ENCODE data around the gene ETV3.

The ETV3 gene

GRCh38 chr1:157114183-157115121 is 23.7 kb downstream of the ETV3 start:
- in situ Hi-C loops (cut with MboI; ENCODE audit: low sequenced_read_pairs): no loop called here

- in situ Hi-C loops (cut with MboI; ENCODE audit: low sequenced_read_pairs): no loop called here
Observed at GRCh38 chr1:157113631-157114030, 24.6 kb downstream of the ETV3 start.

- in situ Hi-C loops (cut with MboI; ENCODE audit: low sequenced_read_pairs): no loop called here
Observed at GRCh38 chr1:157113106-157113505, 25.1 kb downstream of the ETV3 start.

GRCh38 chr1:157112186-157112867 is 25.9 kb downstream of the ETV3 start:
- in situ Hi-C loops (cut with MboI; ENCODE audit: low sequenced_read_pairs): no loop called here

GRCh38 chr1:157111396-157112165 is 26.6 kb downstream of the ETV3 start:
- in situ Hi-C loops (cut with MboI; ENCODE audit: low sequenced_read_pairs): no loop called here

- in situ Hi-C loops (cut with MboI; ENCODE audit: low sequenced_read_pairs): no loop called here
Observed at GRCh38 chr1:157110686-157111085, 27.5 kb downstream of the ETV3 start.

GRCh38 chr1:157110003-157110402 is 28.2 kb downstream of the ETV3 start:
- in situ Hi-C loops (cut with MboI; ENCODE audit: low sequenced_read_pairs): no loop called here

- in situ Hi-C loops (cut with MboI; ENCODE audit: low sequenced_read_pairs): no loop called here
Observed at GRCh38 chr1:157108448-157108847, 29.7 kb downstream of the ETV3 start.

GRCh38 chr1:157107702-157108101 is 30.5 kb downstream of the ETV3 start:
- in situ Hi-C loops (cut with MboI; ENCODE audit: low sequenced_read_pairs): no loop called here

GRCh38 chr1:157106813-157107189 is 31.4 kb downstream of the ETV3 start:
- in situ Hi-C loops (cut with MboI; ENCODE audit: low sequenced_read_pairs): no loop called here

GRCh38 chr1:157105988-157106812 is 32.0 kb downstream of the ETV3 start:
- in situ Hi-C loops (cut with MboI; ENCODE audit: low sequenced_read_pairs): no loop called here

GRCh38 chr1:157105298-157105987 is 32.8 kb downstream of the ETV3 start:
- in situ Hi-C loops (cut with MboI; ENCODE audit: low sequenced_read_pairs): no loop called here

GRCh38 chr1:157104598-157105293 is 33.4 kb downstream of the ETV3 start:
- in situ Hi-C loops (cut with MboI; ENCODE audit: low sequenced_read_pairs): no loop called here

GRCh38 chr1:157103268-157103667 is 34.9 kb downstream of the ETV3 start:
- in situ Hi-C loops (cut with MboI; ENCODE audit: low sequenced_read_pairs): no loop called here

GRCh38 chr1:157101149-157101548 is 37.0 kb downstream of the ETV3 start:
- in situ Hi-C loops (cut with MboI; ENCODE audit: low sequenced_read_pairs): no loop called here

GRCh38 chr1:157099633-157100009 is 38.6 kb downstream of the ETV3 start, which contains the start of gene ETV3L:
Gene ETV3L, minus strand, starts transcription at chr1:157099808. Its CDS starts 285 bp downstream, at chr1:157099523.
- in situ Hi-C loops (cut with MboI; ENCODE audit: low sequenced_read_pairs): loop anchor here (10.0 kb wide), 1 partner anchor 55 kb away; no protein-coding TSS in a partner anchor

- in situ Hi-C loops (cut with MboI; ENCODE audit: low sequenced_read_pairs): loop anchor here (10.0 kb wide), 1 partner anchor 56 kb away; no protein-coding TSS in a partner anchor
Observed at GRCh38 chr1:157098987-157099632, 39.1 kb downstream of the ETV3 start.

GRCh38 chr1:157098519-157098918 is 39.7 kb downstream of the ETV3 start:
- in situ Hi-C loops (cut with MboI; ENCODE audit: low sequenced_read_pairs): loop anchor here (10.0 kb wide), 1 partner anchor 56 kb away; no protein-coding TSS in a partner anchor
